ENCODE results near the gene SMARCAL1. TPM values are rescaled to one million over a fixed set of nuclear protein-coding genes. Genes with fewer than 3 reads are reported as not detected.

SMARCAL1 gene
- total RNA-seq, 1 donor from 2014 or later = 33.0 TPM

DNA sequence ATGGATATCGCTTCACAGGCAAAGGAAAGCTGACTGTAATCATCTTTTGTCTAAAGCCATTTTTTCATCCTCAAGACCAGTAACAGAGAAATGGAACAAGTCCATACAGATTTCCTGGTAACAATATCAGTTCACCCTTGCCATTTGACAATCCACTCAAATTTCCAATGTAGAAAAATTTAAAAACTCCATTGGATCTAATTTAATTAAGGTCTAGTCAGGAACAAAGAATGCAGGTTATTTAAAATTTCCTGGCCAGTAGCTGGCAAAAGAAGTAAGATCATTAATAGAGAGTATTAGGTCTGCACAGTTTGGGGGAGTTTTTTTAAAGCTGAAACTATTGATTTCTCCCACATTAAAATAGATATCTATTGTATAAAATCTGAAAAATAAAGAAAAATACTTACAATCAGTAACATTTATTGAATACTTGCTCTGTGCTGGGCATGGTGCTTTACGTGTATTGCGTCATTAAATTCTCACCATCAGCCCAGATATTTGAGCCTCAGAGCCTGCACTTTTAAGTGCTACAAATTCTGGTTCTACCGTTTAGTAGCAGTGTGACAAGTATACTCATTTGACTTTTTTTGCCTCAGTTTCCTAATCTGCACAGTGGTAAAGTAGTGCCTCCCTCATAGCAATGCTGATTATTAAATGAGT, 41.8 kb downstream of the SMARCAL1 start:
- DNase-seq (ENCODE audit: low spot score in 2 of 2, unreplicated experiment in 2 of 2) = no peak
- Mint-ChIP-seq H3K27ac (no peak overlapping the region), H3K27me3 (ENCODE audit: low read depth) (no peaks in the 10 kb centered on the region), H3K36me3 (peaks cover 80% of the 10 kb centered on the region), H3K4me3 (no peak overlapping the region), H3K9me3 (peaks cover 25% of the 10 kb centered on the region), H3K4me1 (no peaks in the 10 kb centered on the region)
- TF ChIP-seq, protein P1, sequence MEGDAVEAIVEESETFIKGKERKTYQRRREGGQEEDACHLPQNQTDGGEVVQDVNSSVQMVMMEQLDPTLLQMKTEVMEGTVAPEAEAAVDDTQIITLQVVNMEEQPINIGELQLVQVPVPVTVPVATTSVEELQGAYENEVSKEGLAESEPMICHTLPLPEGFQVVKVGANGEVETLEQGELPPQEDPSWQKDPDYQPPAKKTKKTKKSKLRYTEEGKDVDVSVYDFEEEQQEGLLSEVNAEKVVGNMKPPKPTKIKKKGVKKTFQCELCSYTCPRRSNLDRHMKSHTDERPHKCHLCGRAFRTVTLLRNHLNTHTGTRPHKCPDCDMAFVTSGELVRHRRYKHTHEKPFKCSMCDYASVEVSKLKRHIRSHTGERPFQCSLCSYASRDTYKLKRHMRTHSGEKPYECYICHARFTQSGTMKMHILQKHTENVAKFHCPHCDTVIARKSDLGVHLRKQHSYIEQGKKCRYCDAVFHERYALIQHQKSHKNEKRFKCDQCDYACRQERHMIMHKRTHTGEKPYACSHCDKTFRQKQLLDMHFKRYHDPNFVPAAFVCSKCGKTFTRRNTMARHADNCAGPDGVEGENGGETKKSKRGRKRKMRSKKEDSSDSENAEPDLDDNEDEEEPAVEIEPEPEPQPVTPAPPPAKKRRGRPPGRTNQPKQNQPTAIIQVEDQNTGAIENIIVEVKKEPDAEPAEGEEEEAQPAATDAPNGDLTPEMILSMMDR (IDR thresholded peaks at IDR 0.05; ENCODE audit: unreplicated experiment) = no peak

DNA sequence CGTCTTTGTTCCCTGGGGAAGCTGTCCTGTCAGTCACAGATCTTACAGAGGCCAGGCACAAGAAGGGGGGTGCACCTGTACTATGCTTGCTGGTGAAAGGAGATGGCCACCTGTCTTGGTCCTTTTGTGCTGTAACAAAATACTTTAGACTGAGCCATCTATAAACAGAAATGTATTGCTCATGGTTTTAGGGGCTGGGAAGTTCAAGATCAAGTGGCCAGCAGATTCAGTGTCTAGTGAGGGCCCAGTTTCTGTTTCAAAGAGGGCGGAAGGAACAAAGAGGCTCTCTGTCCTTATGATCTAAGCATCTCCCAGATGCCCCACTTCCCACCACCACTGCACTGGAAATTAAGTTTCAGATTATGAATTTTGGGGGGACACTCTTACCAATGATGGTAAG, 50.9 kb downstream of the SMARCAL1 start:
- no peak overlapping the region for H3K27ac Mint-ChIP-seq
- no peaks in the 10 kb centered on the region for H3K27me3 Mint-ChIP-seq (ENCODE audit: low read depth)
- no peak for DNase-seq (ENCODE audit: low spot score in 2 of 2, unreplicated experiment in 2 of 2)
- H3K9me3 Mint-ChIP-seq = no peaks in the 10 kb centered on the region
- peaks cover 46% of the 10 kb centered on the region for H3K36me3 Mint-ChIP-seq
- TF ChIP-seq, protein P1 (IDR thresholded peaks at IDR 0.05; ENCODE audit: unreplicated experiment) = no peak
- no peaks in the 10 kb centered on the region for H3K4me1 Mint-ChIP-seq
- no peak overlapping the region for H3K4me3 Mint-ChIP-seq

DNA sequence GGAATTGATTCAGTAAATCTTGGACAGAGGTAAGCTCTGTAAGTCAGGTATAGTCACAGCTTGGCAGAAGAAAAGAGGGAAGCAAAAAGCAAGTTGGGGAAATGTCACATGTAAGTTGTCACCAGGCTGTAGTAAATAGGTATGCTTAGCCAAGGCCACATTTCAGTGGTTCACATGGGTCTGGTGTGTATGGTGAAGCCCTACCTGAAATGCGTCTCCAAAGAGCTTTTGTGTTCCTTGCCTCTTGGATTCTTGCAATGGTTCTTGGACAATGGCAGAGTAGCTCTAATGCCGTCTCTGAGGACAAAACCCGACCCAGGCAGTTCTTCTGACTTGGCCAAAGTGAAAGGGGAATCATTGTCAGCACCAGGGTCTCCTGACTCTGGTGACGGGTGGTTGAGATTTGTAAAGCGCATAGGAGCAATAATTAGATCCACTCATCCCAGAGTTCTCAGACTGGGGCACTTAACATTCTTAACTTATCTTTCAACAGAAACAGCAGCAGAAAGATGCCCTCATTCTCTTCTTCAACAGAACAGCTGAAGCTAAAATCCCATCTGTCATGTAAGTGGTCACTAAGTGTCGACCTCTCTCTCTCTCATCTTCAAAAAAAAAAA, 51.9 kb downstream of the SMARCAL1 start:
- DNase-seq (ENCODE audit: low spot score in 2 of 2, unreplicated experiment in 2 of 2) = no peak
- H3K9me3 Mint-ChIP-seq = no peaks in the 10 kb centered on the region
- no peaks in the 10 kb centered on the region for H3K27me3 Mint-ChIP-seq (ENCODE audit: low read depth)
- H3K27ac Mint-ChIP-seq = no peak overlapping the region
- H3K4me3 Mint-ChIP-seq = no peak overlapping the region
- H3K36me3 Mint-ChIP-seq = peaks cover 48% of the 10 kb centered on the region
- TF ChIP-seq, protein P1 (IDR thresholded peaks at IDR 0.05; ENCODE audit: unreplicated experiment) = no peak
- no peaks in the 10 kb centered on the region for H3K4me1 Mint-ChIP-seq

DNA sequence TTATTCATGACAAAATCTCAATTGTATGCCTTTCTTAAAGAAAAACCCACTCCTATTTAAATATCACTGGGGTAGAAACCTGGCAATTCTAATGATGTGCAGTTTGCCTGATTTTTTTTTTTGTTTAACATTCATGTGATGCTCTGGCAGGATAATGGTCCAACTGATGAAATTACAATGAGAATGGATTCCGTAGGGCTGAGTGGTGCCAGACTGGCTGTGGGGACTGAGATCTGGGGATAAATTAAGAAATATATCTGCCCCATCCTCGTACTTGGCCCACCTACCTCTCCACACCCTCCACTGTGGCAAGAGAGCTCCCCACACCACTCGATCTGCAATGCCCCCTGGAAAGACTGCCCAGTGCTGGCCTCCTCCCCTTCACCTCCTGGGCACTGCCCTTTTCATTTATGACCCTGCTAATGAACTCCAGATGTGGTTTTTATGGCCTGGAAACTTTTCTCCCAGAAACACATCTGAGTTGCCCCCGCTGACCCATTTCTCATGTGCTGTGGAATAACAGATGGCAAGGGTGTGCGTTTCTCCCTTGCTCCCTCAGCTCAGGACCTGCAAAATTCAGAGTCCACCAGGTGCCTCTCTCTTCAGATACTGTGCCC, 53.4 kb downstream of the SMARCAL1 start:
- H3K27me3 Mint-ChIP-seq (ENCODE audit: low read depth) = no peaks in the 10 kb centered on the region
- no peaks in the 10 kb centered on the region for H3K9me3 Mint-ChIP-seq
- TF ChIP-seq, protein P1 (IDR thresholded peaks at IDR 0.05; ENCODE audit: unreplicated experiment) = no peak
- no peak for DNase-seq (ENCODE audit: low spot score in 2 of 2, unreplicated experiment in 2 of 2)
- peaks cover 50% of the 10 kb centered on the region for H3K36me3 Mint-ChIP-seq
- no peaks in the 10 kb centered on the region for H3K4me1 Mint-ChIP-seq
- no peak overlapping the region for H3K27ac Mint-ChIP-seq
- H3K4me3 Mint-ChIP-seq = no peak overlapping the region

DNA sequence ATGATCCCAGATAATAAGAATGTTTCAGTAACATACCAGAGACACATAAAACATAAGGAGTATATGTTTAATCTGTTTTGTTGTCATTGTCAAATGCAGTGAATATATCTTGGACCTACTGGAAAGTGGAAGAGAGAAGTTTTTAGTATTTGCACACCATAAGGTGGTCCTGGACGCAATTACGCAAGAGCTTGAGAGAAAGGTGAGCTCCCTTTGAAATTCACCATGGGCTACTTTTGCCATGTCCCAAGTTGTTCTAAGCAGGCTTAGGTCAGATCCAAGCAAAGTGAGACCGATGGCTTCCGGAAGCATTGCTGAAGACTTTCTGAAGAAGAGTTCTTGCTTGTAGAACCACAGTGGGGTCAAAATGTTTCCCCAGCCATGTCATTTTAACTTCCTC, 55.6 kb downstream of the SMARCAL1 start:
- DNase-seq (ENCODE audit: low spot score in 2 of 2, unreplicated experiment in 2 of 2) = no peak
- Mint-ChIP-seq H3K27ac (peak overlapping the region; percentile 13), H3K27me3 (ENCODE audit: low read depth) (no peaks in the 10 kb centered on the region), H3K4me3 (no peak overlapping the region), H3K9me3 (no peaks in the 10 kb centered on the region), H3K36me3 (peaks cover 42% of the 10 kb centered on the region), H3K4me1 (no peaks in the 10 kb centered on the region)
- TF ChIP-seq, protein P1 (IDR thresholded peaks at IDR 0.05; ENCODE audit: unreplicated experiment) = no peak

Measured in mesothelial cell of epicardium (in vitro differentiated cells).